HepG2 (cell line): Measurements from ENCODE around the gene CDK5RAP2. TPM values are rescaled to one million over a fixed set of nuclear protein-coding genes. Genes with fewer than 3 reads are reported as not detected.
A peak's percentile ranks its signal among the peaks of the same experiment; 100 is the strongest.

Experiments
- ATF7-NPFF ChIP-seq: sonication (generic); formaldehyde crosslinking; IDR thresholded peaks from 2 replicates; pipeline ENCODE4 v1.8.1; 2023; ENCODE audit warnings: mild to moderate bottlenecking, low read depth, missing genetic modification reagents, moderate library complexity
- ATM ChIP-seq: fragments of 450-650 bp; IDR thresholded peaks from 2 replicates; pipeline ENCODE4 v1.7.1; 2017; ENCODE audit warnings: mild to moderate bottlenecking, borderline replicate concordance
- CREB1 ChIP-seq, 2 experiments: fragments of 450-650 bp in 1 of 2; IDR thresholded peaks; 2 replicates each; pipeline ENCODE4 v1.6.1; 2016 to 2017; ENCODE audit warnings: control low read depth in 1 of 2, mild to moderate bottlenecking in 1 of 2, missing compliant biosample characterization in 1 of 2, missing genetic modification characterization in 1 of 2
- DPF2 ChIP-seq: sonication (generic); formaldehyde crosslinking; IDR thresholded peaks from 2 replicates; pipeline ENCODE4 v1.4.0; 2020; ENCODE audit warnings: mild to moderate bottlenecking, low read depth, missing genetic modification reagents, borderline replicate concordance
- DR1 ChIP-seq: sonication (generic); formaldehyde crosslinking; IDR thresholded peaks from 2 replicates; pipeline ENCODE4 v1.8.0; 2021; ENCODE audit warnings: mild to moderate bottlenecking, missing genetic modification reagents, inconsistent platforms
- ELF3 ChIP-seq: IDR thresholded peaks from 2 replicates; pipeline ENCODE4 v1.6.1; 2016; ENCODE audit warnings: missing genetic modification reagents, missing compliant biosample characterization
- GPBP1L1 ChIP-seq: sonication (generic); formaldehyde crosslinking; IDR thresholded peaks from 2 replicates; pipeline ENCODE4 v1.5.0; 2020; ENCODE audit warnings: mild to moderate bottlenecking, missing genetic modification reagents
- MYC ChIP-seq: sonication (generic); formaldehyde crosslinking; IDR thresholded peaks from 2 replicates; pipeline ENCODE4 v1.9.0; 2021; ENCODE audit warnings: missing genetic modification reagents, borderline replicate concordance
- PRPF4 ChIP-seq: fragments of 200-400 bp; formaldehyde crosslinking; IDR thresholded peaks from 2 replicates; pipeline ENCODE4 v1.6.1; 2016; ENCODE audit warnings: low read length, low read depth; ENCODE audit not compliant: poor library complexity, severe bottlenecking
- TAF15 ChIP-seq: fragments of 200-400 bp; formaldehyde crosslinking; IDR thresholded peaks from one replicate; pipeline ENCODE4 v1.6.1; 2018; ENCODE audit warnings: mild to moderate bottlenecking, low read depth, low read length; ENCODE audit not compliant: poor library complexity, severe bottlenecking
- THAP7 ChIP-seq: sonication (generic); formaldehyde crosslinking; IDR thresholded peaks from 2 replicates; pipeline ENCODE4 v1.8.1; 2023; ENCODE audit warnings: mild to moderate bottlenecking, missing genetic modification reagents
- ZBTB49 ChIP-seq: sonication (generic); formaldehyde crosslinking; IDR thresholded peaks from 2 replicates; pipeline ENCODE4 v1.4.0; 2020; ENCODE audit warnings: missing genetic modification reagents, borderline replicate concordance
- ZFP36L1 ChIP-seq: sonication (generic); formaldehyde crosslinking; IDR thresholded peaks from 2 replicates; pipeline ENCODE4 v1.8.0; 2022; ENCODE audit warnings: mild to moderate bottlenecking, missing genetic modification reagents, moderate library complexity
- ZNF17 ChIP-seq: sonication (generic); formaldehyde crosslinking; IDR thresholded peaks from 2 replicates; pipeline ENCODE4 v1.5.0; 2020; ENCODE audit warnings: mild to moderate bottlenecking, missing genetic modification reagents
- ZNF207 ChIP-seq: fragments of 450-650 bp; IDR thresholded peaks from 2 replicates; pipeline ENCODE4 v1.6.1; 2016; ENCODE audit warnings: antibody characterized with exemption, borderline replicate concordance
- ZNF292 ChIP-seq: sonication (generic); formaldehyde crosslinking; IDR thresholded peaks from 2 replicates; pipeline ENCODE4 v1.8.1; 2022; ENCODE audit warnings: mild to moderate bottlenecking, low read depth, missing genetic modification reagents, borderline replicate concordance
- ZNF326 ChIP-seq: sonication (generic); formaldehyde crosslinking; IDR thresholded peaks from 2 replicates; pipeline ENCODE4 v1.4.0; 2020; ENCODE audit warnings: missing genetic modification reagents, borderline replicate concordance
- ZNF552 ChIP-seq: sonication (generic); formaldehyde crosslinking; IDR thresholded peaks from 2 replicates; pipeline ENCODE4 v1.9.0; 2022; ENCODE audit warnings: missing genetic modification reagents, mild to moderate bottlenecking, borderline replicate concordance
- ZNF691 ChIP-seq: sonication (generic); formaldehyde crosslinking; IDR thresholded peaks from 2 replicates; pipeline ENCODE4 v1.4.0; 2020; ENCODE audit warnings: missing genetic modification reagents, low read depth, mild to moderate bottlenecking, borderline replicate concordance
- ZSCAN31 ChIP-seq: sonication (generic); formaldehyde crosslinking; IDR thresholded peaks from 2 replicates; pipeline ENCODE4 v1.5.0; 2020; ENCODE audit warnings: low read depth, mild to moderate bottlenecking, missing genetic modification reagents
- ZSCAN5A ChIP-seq: sonication (generic); formaldehyde crosslinking; IDR thresholded peaks from 2 replicates; pipeline ENCODE4 v1.8.0; 2022; ENCODE audit warnings: mild to moderate bottlenecking, missing genetic modification reagents, borderline replicate concordance
- polyA plus RNA-seq, 8 experiments: library from polyadenylated mRNA; depleted of rRNA in 3 of 8; stranded (reverse) in 7 of 8; unstranded in 1 of 8; fragments of >200 nt; fragmentation: Illumina TruSeq in 4 of 8; extraction: Trizol in 4 of 8; gene quantifications; 2 replicates each; pipeline versions ENCODE4 v1.2.1 to v1.2.3, GENCODE V29; 2011 to 2016; ENCODE audit warnings: low read depth in 4 of 8, missing spikeins in 1 of 8, mixed read lengths in 1 of 8; ENCODE audit not compliant: insufficient read depth in 1 of 8
- total RNA-seq, 5 experiments: library from RNA; depleted of rRNA; stranded (reverse); fragments of >200 nt; fragmentation: Illumina TruSeq; extraction: Trizol; gene quantifications; 2 replicates each; pipeline ENCODE4 v1.2.3, GENCODE V29; 2016; ENCODE audit warnings: low read depth in 1 of 5

The CDK5RAP2 gene
- total and polyA plus RNA-seq, 2 of the 13 experiments (the other 11 are each of a cell fraction or from before 2014, with no cell fraction given) = 31.8 to 42.2 TPM

- TF ChIP-seq GPBP1L1 (CRISPR knock-in tag) (no peak), MYC (CRISPR knock-in tag) (peak; percentile 62), ZNF552 (CRISPR knock-in tag) (no peak), ZNF207 (no peak), ZSCAN31 (peak; percentile 37; the same call in 1 of the 2 replicates), PRPF4 (no peak), ZNF292 (CRISPR knock-in tag) (no peak), ZNF326 (CRISPR knock-in tag) (no peak), ZNF691 (CRISPR knock-in tag) (no peak), TAF15 (no peak), DPF2 (CRISPR knock-in tag) (no peak), ZNF17 (CRISPR knock-in tag) (no peak), ZBTB49 (no peak), ZSCAN5A (peak; percentile 84; the same call in 1 of the 2 replicates), DR1 (CRISPR knock-in tag) (0 out of 2 replicates have a peak, but pooled peaks have one; percentile 26), ATF7-NPFF (CRISPR knock-in tag) (no peak), ELF3 (CRISPR knock-in tag) (peak; percentile 65), ZFP36L1 (CRISPR knock-in tag) (0 out of 2 replicates have a peak, but pooled peaks have one; percentile 67), CREB1 (IDR thresholded peaks at IDR 0.05) (peak; percentile 80), CREB1 (CRISPR knock-in tag; IDR thresholded peaks at IDR 0.05) (peak; percentile 96), ATM (no peak), THAP7 (no peak)
Measured at GRCh38 chr9:120580051-120580896, at the start of gene CDK5RAP2 (continued).
